SK-N-MC (cell line): ENCODE results near the gene NOB1.

Source experiments
- EZH2 ChIP-seq: fragments of 200-600 bp; sonication (generic); IDR thresholded peaks from one replicate; pipeline ENCODE4 v1.6.1; 2017; ENCODE audit warnings: antibody characterized with exemption
- FOXP2 ChIP-seq: optimal IDR thresholded peaks from 2 replicates; pipeline ENCODE3; 2011; ENCODE audit warnings: mild to moderate bottlenecking, moderate library complexity; ENCODE audit not compliant: insufficient read depth; ENCODE audit errors: extremely low read length, control extremely low read depth
- POLR2AphosphoS5 ChIP-seq: IDR thresholded peaks from 2 replicates; pipeline ENCODE4 v1.6.1; 2012; ENCODE audit warnings: mild to moderate bottlenecking, low read depth, low read length, borderline replicate concordance

DNA sequence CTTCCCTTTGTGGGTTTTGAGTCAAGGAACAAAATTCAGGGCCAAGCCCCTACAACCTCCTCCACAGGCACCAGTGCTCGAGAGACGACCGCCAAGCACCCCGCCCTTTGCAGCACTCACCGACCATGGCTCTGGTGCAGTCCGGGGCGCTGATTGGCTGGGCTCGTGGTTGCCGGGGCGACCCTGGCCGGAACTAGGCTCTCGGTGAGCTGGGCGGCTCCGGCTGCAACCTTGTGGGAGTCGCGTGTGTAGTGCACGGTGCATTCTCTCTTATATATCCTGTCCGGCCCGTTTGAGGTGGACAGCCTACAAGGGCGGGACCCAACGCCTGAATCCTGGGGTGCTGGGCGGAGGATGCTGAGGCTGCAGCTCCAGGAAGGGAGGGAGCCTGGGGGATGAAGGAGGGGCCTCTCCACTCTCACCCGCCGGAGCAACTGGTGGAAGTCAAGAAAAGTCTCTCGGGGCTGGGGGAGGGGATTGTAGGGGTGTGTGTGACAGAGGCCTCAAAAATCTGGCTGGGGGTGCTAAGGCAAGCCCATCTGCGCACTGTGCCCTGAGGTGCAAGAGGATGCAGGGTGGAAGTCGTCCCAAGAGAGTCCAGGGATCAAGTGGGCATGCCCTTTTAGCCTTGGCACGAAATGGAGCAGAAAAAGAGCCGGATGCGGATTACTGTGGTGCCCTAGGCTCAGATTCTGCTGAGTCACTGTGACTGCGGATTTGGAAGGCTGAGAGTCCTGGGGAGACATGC, 28.2 kb downstream of the NOB1 start, which contains the start of gene NQO1:
- TF ChIP-seq POLR2AphosphoS5 (peak; percentile 66), EZH2 (no peak), FOXP2 (no peak)
